Measurements from ENCODE around the gene WDR90. TPM values are rescaled to one million over a fixed set of nuclear protein-coding genes. Genes with fewer than 3 reads are reported as not detected.

WDR90 gene
- total and polyA plus RNA-seq, 2 of the 13 experiments (the other 11 are each of a cell fraction or from before 2014, with no cell fraction given): 14.9 to 28.9 TPM

GRCh38 chr16:693364-693763 lies 44.2 kb downstream of the WDR90 start (continued):
- no peak for TF ChIP-seq MBD4 (IDR thresholded peaks at IDR 0.05; ENCODE audit: borderline replicate concordance, low read length)
- no peak for TF ChIP-seq YEATS4 (CRISPR knock-in tag; IDR thresholded peaks at IDR 0.05; ENCODE audit: borderline replicate concordance)
- TF ChIP-seq ZNF788 (CRISPR knock-in tag; IDR thresholded peaks at IDR 0.05; ENCODE audit: borderline replicate concordance): no peak
- no peak for TF ChIP-seq ELF3 (CRISPR knock-in tag; IDR thresholded peaks at IDR 0.05)
- no peak for TF ChIP-seq ZNF224 (CRISPR knock-in tag; IDR thresholded peaks at IDR 0.05)
- TF ChIP-seq AKAP8 (CRISPR knock-in tag; IDR thresholded peaks at IDR 0.05): no peak
- 0 out of 2 replicates have a peak, but pooled peaks have one; percentile 25 for TF ChIP-seq ZFX (CRISPR knock-in tag; IDR thresholded peaks at IDR 0.05; ENCODE audit: low read depth)
- TF ChIP-seq ASH2L (IDR thresholded peaks at IDR 0.05; ENCODE audit: insufficient read length, low read depth, low read length): no peak
- TF ChIP-seq RBAK (CRISPR knock-in tag; IDR thresholded peaks at IDR 0.05): no peak
- TF ChIP-seq ZFP91 (CRISPR knock-in tag; IDR thresholded peaks at IDR 0.05; ENCODE audit: borderline replicate concordance): peak; percentile 44; the same call in 1 of the 2 replicates
- TF ChIP-seq ZBTB7B (CRISPR knock-in tag; IDR thresholded peaks at IDR 0.05): no peak
- TF ChIP-seq TBX2 (CRISPR knock-in tag; IDR thresholded peaks at IDR 0.05; ENCODE audit: borderline replicate concordance): no peak
- TF ChIP-seq TEAD3 (CRISPR knock-in tag; optimal IDR thresholded peaks at IDR 0.05; ENCODE audit: borderline replicate concordance): no peak
- no peak for TF ChIP-seq CENPX (CRISPR knock-in tag; IDR thresholded peaks at IDR 0.05)
- TF ChIP-seq ZNF687 (CRISPR knock-in tag; IDR thresholded peaks at IDR 0.05): 0 out of 2 replicates have a peak, but pooled peaks have one; percentile 19
- TF ChIP-seq SMARCE1 (IDR thresholded peaks at IDR 0.05; ENCODE audit: borderline replicate concordance): no peak
- no peak for TF ChIP-seq PAWR (CRISPR knock-in tag; IDR thresholded peaks at IDR 0.05; ENCODE audit: borderline replicate concordance)
- TF ChIP-seq, protein P1, sequence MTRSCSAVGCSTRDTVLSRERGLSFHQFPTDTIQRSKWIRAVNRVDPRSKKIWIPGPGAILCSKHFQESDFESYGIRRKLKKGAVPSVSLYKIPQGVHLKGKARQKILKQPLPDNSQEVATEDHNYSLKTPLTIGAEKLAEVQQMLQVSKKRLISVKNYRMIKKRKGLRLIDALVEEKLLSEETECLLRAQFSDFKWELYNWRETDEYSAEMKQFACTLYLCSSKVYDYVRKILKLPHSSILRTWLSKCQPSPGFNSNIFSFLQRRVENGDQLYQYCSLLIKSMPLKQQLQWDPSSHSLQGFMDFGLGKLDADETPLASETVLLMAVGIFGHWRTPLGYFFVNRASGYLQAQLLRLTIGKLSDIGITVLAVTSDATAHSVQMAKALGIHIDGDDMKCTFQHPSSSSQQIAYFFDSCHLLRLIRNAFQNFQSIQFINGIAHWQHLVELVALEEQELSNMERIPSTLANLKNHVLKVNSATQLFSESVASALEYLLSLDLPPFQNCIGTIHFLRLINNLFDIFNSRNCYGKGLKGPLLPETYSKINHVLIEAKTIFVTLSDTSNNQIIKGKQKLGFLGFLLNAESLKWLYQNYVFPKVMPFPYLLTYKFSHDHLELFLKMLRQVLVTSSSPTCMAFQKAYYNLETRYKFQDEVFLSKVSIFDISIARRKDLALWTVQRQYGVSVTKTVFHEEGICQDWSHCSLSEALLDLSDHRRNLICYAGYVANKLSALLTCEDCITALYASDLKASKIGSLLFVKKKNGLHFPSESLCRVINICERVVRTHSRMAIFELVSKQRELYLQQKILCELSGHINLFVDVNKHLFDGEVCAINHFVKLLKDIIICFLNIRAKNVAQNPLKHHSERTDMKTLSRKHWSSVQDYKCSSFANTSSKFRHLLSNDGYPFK (CRISPR knock-in tag; IDR thresholded peaks at IDR 0.05; ENCODE audit: borderline replicate concordance): no peak
- no peak for TF ChIP-seq ZBTB42 (CRISPR knock-in tag; IDR thresholded peaks at IDR 0.05)
- no peak for TF ChIP-seq CREBL2 (CRISPR knock-in tag; IDR thresholded peaks at IDR 0.05; ENCODE audit: borderline replicate concordance)
- TF ChIP-seq ZBTB21 (CRISPR knock-in tag; IDR thresholded peaks at IDR 0.05): no peak
- no peak for TF ChIP-seq RAD21 (CRISPR knock-in tag; IDR thresholded peaks at IDR 0.05)
- no peak for TF ChIP-seq FOSL1 (CRISPR knock-in tag; IDR thresholded peaks at IDR 0.05; ENCODE audit: borderline replicate concordance)
- TF ChIP-seq ZNF672 (CRISPR knock-in tag; IDR thresholded peaks at IDR 0.05): no peak
